Suprapubic skin (tissue), 4 donors: ENCODE measurements around the gene NRXN3. TPM values are rescaled to one million over a fixed set of nuclear protein-coding genes. Genes with fewer than 3 reads are reported as not detected.

Experiments used
- DNase-seq, 2 donors: peaks; one replicate each; pipeline ENCODE4 v3.0.0-alpha.2; 2019; ENCODE audit warnings: low spot score in 2 of 2
- H3K27ac ChIP-seq: fragments of 200-600 bp; sonication (generic); one replicate; pipeline ENCODE4 v1.5.1; 2019
- H3K27me3 ChIP-seq: fragments of 200-600 bp; sonication (generic); one replicate; pipeline ENCODE4 v1.5.1; 2019
- H3K36me3 ChIP-seq: fragments of 200-600 bp; sonication (generic); one replicate; pipeline ENCODE4 v1.5.1; 2019
- H3K4me1 ChIP-seq: fragments of 200-600 bp; sonication (generic); one replicate; pipeline ENCODE4 v1.5.1; 2019
- H3K4me3 ChIP-seq: fragments of 200-600 bp; sonication (generic); one replicate; pipeline ENCODE4 v1.5.1; 2019; ENCODE audit warnings: mild to moderate bottlenecking
- H3K9me3 ChIP-seq: fragments of 200-600 bp; sonication (generic); one replicate; pipeline ENCODE4 v1.5.1; 2019
- EP300 ChIP-seq: sonication (generic); formaldehyde crosslinking; IDR thresholded peaks from one replicate; pipeline ENCODE4 v1.6.1; 2017; ENCODE audit warnings: antibody characterized with exemption
- POLR2A ChIP-seq, 2 donors: fragments of 450-650 bp; IDR thresholded peaks; one replicate each; pipeline ENCODE4 v1.6.1; 2017; ENCODE audit warnings: antibody characterized with exemption in 2 of 2, mild to moderate bottlenecking in 2 of 2, moderate library complexity in 2 of 2
- POLR2AphosphoS5 ChIP-seq, 3 donors: sonication (generic); formaldehyde crosslinking; IDR thresholded peaks; one replicate each; pipeline ENCODE4 v1.6.1; 2017; ENCODE audit warnings: antibody characterized with exemption in 3 of 3
- WGBS: methylation state at CpG from one replicate; pipeline ENCODE4 v1.1.5; 2018; 5-methylcytosine and 5-hydroxymethylcytosine counted together
- total RNA-seq, 4 donors: library from RNA; depleted of rRNA; stranded (reverse); fragments of >200 nt; gene quantifications; one replicate each; pipeline ENCODE4 v1.1.0, GENCODE V29; 2016
- TF ChIP-seq, protein P1 (sequence below), 2 donors: fragments of 200-600 bp in 1 of 2; fragments of 450-650 bp in 1 of 2; sonication (generic) in 1 of 2; IDR thresholded peaks; one replicate each; pipeline ENCODE4 v1.5.1; 2016 to 2019; ENCODE audit warnings: antibody characterized with exemption in 2 of 2, mild to moderate bottlenecking in 1 of 2, moderate library complexity in 1 of 2

Gene NRXN3
- total RNA-seq, 4 donors from 2014 or later, result 0.79 to 4.3 (median 3.3) TPM

DNA sequence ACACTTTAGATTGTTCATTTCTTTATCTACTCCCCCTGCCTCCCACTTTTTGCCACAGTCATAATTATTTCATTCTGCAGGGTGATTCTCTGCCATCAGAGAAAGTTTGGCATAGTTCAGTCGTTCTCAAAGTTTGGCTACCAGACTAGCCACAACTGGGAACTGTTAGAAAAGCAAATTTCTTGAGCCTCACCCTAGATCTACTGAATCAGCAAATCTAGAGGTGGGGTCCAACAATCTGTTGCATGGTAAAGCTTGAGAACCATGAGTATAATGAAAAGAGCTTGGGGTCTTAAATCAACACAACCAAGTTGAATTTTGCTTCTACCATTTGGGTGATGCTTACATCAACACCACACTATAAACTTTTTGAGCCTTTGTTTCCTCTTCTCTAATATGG is 172.7 kb downstream of the NRXN3 start:
- Histone ChIP-seq H3K27me3 (no peaks in the 10 kb centered on the region), H3K4me3 (no peak overlapping the region), H3K4me1 (no peaks in the 10 kb centered on the region), H3K36me3 (no peaks in the 10 kb centered on the region), H3K9me3 (no peaks in the 10 kb centered on the region), H3K27ac (no peak overlapping the region)
- WGBS, result 75% methylated on average over 1 of the region's 1 CpG
- TF ChIP-seq EP300 (no peak), POLR2AphosphoS5 (IDR thresholded peaks at IDR 0.05) (no peak), POLR2A (IDR thresholded peaks at IDR 0.05) (no peak)
- TF ChIP-seq, protein P1, sequence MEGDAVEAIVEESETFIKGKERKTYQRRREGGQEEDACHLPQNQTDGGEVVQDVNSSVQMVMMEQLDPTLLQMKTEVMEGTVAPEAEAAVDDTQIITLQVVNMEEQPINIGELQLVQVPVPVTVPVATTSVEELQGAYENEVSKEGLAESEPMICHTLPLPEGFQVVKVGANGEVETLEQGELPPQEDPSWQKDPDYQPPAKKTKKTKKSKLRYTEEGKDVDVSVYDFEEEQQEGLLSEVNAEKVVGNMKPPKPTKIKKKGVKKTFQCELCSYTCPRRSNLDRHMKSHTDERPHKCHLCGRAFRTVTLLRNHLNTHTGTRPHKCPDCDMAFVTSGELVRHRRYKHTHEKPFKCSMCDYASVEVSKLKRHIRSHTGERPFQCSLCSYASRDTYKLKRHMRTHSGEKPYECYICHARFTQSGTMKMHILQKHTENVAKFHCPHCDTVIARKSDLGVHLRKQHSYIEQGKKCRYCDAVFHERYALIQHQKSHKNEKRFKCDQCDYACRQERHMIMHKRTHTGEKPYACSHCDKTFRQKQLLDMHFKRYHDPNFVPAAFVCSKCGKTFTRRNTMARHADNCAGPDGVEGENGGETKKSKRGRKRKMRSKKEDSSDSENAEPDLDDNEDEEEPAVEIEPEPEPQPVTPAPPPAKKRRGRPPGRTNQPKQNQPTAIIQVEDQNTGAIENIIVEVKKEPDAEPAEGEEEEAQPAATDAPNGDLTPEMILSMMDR (IDR thresholded peaks at IDR 0.05), result no peak
- DNase-seq, result no peak

DNA sequence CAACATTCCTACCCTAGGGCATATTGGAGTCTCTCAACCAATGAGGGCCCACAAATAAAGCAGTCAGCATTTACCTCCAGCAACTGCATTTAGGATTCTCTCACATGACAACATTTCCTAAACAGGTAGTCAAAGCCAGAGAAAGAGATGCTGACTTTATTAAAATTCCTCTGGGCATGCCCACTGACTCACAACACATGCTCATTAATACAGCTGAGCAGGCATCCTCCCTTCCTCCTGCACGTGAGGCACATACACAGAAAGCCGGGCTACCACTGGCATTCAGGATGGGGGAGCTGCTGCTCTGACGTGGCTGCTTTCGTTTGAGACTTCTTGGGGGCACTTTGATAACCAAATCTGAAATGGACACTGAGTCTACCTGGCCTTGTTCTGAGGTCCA is 174.1 kb downstream of the NRXN3 start:
- DNase-seq, result no peak
- Histone ChIP-seq H3K4me3 (no peak overlapping the region), H3K4me1 (no peaks in the 10 kb centered on the region), H3K36me3 (no peaks in the 10 kb centered on the region), H3K27ac (no peak overlapping the region), H3K27me3 (no peaks in the 10 kb centered on the region), H3K9me3 (no peaks in the 10 kb centered on the region)
- 69% methylated on average over 4 of the region's 4 CpGs for WGBS
- TF ChIP-seq, protein P1 (IDR thresholded peaks at IDR 0.05), result no peak
- no peak for TF ChIP-seq POLR2AphosphoS5 (IDR thresholded peaks at IDR 0.05)
- TF ChIP-seq EP300, result no peak
- no peak for TF ChIP-seq POLR2A (IDR thresholded peaks at IDR 0.05)

DNA sequence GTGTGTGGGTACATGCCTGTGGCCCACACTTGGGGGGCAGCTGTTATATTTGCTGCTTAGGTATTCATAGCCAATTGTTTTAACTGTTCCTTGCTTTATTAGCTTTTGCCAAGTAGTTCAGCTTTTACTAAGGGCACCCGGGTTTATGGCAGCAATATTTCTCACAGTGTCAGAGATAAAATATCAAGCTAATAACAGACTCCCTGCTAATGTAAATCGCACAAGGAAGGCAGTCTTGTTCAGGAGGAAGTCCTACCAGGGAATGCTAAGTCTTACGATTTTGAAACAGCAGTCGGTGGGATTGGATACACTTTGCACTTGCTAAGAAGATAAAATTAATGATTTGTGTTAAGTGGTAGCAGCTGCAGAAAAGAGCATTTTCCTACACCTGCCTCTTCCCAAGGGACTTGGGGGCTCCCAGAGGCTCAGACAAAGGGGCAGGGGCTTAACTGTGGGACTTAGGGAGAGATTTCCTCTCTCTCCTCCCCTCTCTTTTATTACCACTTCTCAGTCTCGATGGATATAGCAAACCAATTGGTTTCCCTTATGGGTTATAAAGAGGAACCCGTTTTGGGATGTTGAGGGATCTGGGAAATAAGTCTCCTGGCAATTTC is 175.1 kb downstream of the NRXN3 start:
- no peaks in the 10 kb centered on the region for H3K27me3 ChIP-seq
- no peaks in the 10 kb centered on the region for H3K36me3 ChIP-seq
- H3K4me1 ChIP-seq, result no peaks in the 10 kb centered on the region
- 69% methylated on average over 6 of the region's 6 CpGs for WGBS
- DNase-seq, result no peak
- H3K4me3 ChIP-seq, result no peak overlapping the region
- no peaks in the 10 kb centered on the region for H3K9me3 ChIP-seq
- H3K27ac ChIP-seq, result no peak overlapping the region
- TF ChIP-seq EP300 (no peak), POLR2A (IDR thresholded peaks at IDR 0.05) (no peak), POLR2AphosphoS5 (IDR thresholded peaks at IDR 0.05) (no peak)
- TF ChIP-seq, protein P1 (IDR thresholded peaks at IDR 0.05), result no peak

DNA sequence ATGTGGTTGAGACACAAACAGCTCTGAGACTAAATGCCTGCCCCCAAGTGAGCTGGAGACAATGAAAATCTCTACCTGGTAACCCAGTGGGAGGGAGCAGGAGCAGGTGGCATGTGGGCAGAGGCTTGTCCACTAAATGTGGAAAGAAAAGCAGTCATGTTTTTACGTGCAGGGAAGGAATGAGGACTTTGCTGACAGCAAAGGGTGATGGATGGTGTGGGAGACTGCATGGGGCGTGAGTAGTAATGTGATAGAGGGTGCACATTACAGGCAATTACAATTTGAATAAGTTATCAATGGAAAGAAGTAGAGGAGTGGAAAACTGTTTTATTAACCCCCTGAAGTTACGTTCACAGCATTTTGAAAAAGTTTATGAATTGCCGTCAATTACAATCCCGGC is 176.6 kb downstream of the NRXN3 start:
- Histone ChIP-seq H3K4me3 (no peak overlapping the region), H3K27me3 (no peaks in the 10 kb centered on the region), H3K9me3 (no peaks in the 10 kb centered on the region), H3K27ac (no peak overlapping the region), H3K4me1 (no peaks in the 10 kb centered on the region), H3K36me3 (no peaks in the 10 kb centered on the region)
- TF ChIP-seq POLR2AphosphoS5 (IDR thresholded peaks at IDR 0.05) (no peak), POLR2A (IDR thresholded peaks at IDR 0.05) (no peak), EP300 (no peak)
- TF ChIP-seq, protein P1 (IDR thresholded peaks at IDR 0.05), result no peak
- whole genome bisulfite sequencing, result 53% methylated on average over 5 of the region's 5 CpGs
- DNase-seq, result no peak

DNA sequence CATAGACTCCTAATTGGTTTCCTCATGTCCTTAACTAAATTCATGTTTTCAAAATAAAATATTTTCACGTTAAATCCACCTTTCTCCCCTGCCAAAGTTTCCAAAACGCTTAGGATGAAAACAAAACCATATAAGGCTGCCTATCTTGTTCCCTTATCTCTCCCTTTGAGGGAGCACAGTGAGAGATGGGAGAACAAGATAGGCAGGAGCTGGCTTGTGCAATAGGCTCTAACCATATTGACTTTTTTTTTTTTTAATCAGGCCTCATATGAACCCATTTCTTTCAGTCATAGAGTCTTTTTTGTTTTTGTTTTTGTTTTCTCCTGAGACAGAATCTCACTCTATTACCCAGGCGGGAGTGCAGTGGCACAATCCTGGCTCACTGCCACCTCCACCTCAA is 184.9 kb downstream of the NRXN3 start:
- no peak overlapping the region for H3K4me3 ChIP-seq
- H3K9me3 ChIP-seq, result no peaks in the 10 kb centered on the region
- no peaks in the 10 kb centered on the region for H3K4me1 ChIP-seq
- 53% methylated on average over 3 of the region's 3 CpGs for WGBS
- no peaks in the 10 kb centered on the region for H3K36me3 ChIP-seq
- no peaks in the 10 kb centered on the region for H3K27me3 ChIP-seq
- DNase-seq, result no peak
- TF ChIP-seq, protein P1 (IDR thresholded peaks at IDR 0.05), result no peak
- TF ChIP-seq POLR2AphosphoS5 (IDR thresholded peaks at IDR 0.05), result no peak
- TF ChIP-seq EP300, result no peak
- H3K27ac ChIP-seq, result no peak overlapping the region
